Activated T-cell treated with anti-CD3 and anti-CD28 coated beads for 24 hours (primary cell): ENCODE measurements around the gene CDS2.

Experiments used
- DNase-seq: peaks from one replicate; pipeline ENCODE4 v3.0.0-alpha.2; 2020; ENCODE audit warnings: low read depth

Gene CDS2

DNA sequence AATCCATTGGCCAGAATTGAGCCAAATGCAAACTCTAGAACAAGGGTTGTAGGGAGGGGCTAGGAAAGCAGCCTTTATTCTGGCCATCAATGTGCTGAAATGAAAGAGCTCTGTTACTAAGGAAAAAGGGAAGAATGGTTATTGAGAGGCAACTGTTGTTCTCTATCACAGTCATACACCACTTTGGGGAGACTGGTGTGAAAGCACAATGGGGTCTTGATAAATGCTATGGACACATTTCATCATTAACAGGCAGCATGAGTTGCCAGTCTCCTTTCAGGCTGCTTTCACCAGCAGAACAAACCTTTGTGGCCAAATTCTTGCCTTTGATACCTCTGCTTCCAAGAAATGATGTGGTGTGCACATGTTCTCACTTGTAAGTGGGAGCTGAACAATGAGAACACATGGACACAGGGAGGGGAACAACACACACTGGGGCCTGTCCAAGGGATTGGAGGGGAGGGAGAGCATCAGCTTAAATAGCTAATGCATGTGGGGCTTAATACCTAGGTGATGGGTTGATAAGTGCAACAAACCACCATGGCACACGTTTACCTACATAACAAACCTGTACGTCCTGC, 86.2 kb downstream of the CDS2 start:
- DNase-seq: no peak

- DNase-seq: no peak
Measured at GRCh38 chr20:5214826-5215225, 88.0 kb downstream of the CDS2 start.

DNA sequence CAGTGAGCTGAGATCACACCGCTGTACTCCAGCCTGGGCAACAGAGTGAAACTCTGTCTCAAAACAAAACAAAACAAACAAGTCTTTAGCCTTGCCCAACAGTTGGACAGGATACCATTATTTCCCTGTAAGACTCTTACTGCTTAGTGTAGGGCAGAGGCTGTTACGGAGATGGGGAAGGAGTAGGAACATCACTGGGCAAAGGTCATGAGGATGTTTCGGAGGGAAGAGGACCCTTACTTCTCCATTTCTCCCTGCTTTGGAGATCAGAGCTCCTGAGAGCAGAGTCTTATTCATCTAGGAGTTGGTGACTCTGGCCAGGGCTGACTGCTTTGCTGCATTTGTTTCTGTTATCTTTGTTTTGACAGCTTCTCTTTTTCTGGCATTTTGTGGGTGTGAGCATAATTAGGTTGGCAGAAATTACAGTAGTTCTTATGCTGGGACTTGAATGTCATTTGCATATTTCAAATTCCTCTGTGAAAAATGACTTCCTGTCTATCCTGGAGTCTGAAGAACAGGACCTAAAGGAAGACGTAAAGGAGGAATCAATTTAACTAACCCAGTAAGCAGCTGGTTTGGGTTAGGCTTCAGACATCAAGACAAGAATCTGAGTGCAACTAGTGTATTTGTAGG, 89.0 kb downstream of the CDS2 start:
- DNase-seq: no peak

DNA sequence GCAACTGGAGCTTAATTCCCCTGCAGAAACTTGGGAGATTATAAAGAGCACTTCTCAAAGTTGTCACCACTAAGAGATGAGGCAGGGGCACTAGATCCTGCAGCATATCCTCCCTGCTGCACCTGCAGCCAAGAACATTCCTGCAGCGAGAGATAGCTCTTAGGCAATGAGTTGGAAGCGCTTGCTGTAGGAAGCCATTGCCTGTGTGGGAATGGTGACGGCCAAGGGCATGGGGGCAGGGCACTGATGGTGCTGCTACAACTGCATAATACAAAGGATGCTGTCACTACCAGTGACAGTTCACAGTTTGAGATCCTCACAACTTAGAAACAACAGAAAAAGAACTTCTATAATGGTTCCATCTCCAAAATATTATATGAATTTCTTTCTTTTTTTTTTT, 89.9 kb downstream of the CDS2 start:
- no peak for DNase-seq

DNA sequence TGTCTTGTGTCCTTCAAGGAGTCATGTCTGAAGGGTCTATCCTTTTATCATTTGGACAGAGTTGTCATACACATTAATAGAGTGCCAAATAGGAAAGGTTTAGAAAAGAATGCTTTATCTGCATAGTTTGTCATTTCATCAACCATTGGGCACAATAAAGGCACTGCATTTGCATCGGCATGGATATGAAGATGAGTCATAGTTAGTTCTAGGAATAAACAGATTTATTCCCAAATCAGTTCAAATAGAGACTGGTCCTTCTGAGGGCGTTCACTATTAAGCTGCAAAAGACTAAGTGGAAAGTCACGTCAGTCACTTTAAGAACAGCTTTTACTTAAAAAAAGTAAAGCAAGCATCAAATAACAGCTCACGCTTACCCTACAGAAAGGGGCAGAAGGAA, 90.8 kb downstream of the CDS2 start:
- no peak for DNase-seq

- DNase-seq: no peak
Measured at GRCh38 chr20:5220321-5221060, 93.7 kb downstream of the CDS2 start.

DNA sequence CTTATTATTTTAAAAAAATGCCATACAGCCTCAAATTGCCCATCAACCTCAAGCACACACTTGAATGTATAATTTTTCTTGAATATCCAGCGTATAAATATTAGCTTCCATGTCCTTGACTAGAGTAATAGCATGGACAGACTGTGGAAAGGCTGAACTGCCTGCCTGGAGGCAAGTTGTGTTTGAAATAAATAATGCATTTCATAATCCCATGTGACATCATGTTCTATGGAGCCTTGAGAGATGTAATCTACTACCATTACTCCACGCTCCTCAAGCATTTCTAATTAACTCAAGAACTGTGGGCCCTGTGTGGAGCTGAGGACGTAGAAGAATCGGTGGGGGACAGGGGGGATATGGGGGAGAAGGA, 94.2 kb downstream of the CDS2 start:
- no peak for DNase-seq

GRCh38 chr20:5222919-5223634, 96.3 kb downstream of the CDS2 start:
- DNase-seq: peak; percentile 20

DNA sequence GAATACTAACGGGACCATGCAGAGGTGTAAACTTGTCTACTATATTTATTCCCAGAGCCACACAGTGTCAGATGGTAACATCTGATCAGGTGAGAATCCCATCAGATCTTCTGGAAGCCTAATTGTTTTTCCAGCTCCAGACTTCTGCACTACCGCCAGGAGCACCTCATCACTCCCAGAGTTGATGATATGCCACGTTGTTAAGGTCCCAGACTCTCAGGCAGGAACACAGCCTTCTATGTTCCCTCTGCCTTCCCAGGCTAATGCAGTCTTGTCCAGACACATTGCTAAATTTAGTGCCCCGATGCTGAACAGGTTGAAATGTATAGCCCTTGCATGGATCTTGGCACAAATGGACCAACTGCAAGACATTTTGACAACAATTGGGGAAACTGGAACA, 103.7 kb downstream of the CDS2 start:
- DNase-seq: no peak

GRCh38 chr20:5234158-5234557, 107.3 kb downstream of the CDS2 start:
- DNase-seq: no peak

DNA sequence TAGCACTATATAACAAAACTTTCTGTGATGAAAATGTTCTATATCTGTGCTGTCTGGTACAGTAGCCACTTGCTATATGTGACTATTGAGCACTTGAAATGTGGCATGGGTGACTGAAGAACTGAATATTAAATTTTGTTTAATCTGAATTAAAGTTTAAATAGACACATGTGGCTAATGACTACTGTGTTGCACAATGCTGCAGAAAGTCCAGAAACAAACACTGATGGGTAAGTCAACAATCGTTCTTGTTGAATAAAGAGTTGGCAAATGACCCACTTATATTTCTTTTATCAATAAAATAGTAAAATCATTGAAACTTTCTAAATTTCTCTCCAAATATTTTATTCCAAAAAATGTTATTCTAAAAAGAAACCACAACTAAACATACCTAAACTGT, 108.2 kb downstream of the CDS2 start:
- DNase-seq: no peak
